GM12874 (cell line): ENCODE results near the gene PHF14.

Experiments used
- CTCF ChIP-seq: IDR thresholded peaks from 2 replicates; pipeline ENCODE4 v1.5.1; 2011; ENCODE audit warnings: low read depth, mild to moderate bottlenecking, control low read depth, low read length, moderate library complexity; ENCODE audit not compliant: insufficient read depth

PHF14 gene

DNA sequence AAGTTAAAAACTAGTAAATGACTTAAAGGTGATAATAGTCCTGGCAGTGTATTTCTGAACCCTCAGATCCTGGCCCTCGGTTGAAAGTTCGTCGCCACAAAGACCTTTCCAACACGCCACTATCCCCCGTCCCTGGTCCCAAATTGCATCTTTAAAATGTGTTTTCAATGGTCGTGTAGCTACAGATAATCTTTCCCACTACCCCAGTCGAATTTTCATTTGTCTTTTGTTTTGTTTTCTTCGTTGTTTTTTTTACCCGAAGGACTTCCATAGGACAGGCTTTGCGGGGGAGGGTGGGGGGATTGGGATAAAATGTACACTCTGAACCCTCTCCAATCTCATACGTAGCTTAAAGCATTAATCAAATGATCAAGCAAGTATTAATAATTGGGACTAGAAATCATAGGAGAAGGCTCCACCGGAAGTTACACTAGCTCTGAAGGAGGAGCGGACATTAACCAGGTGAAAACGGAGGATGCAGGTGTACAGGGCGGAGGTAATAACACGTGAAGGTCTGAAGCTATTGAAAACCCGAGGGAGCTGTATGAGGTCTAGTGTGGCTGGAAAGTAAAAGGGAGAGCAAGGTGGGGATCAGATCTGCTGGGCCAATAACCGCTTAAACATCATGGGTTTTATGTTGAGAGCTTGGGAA lies 32.8 kb upstream of the PHF14 start:
- TF ChIP-seq CTCF, result no peak

- TF ChIP-seq CTCF, result no peak
Observed at GRCh38 chr7:10950494-10950893, 23.2 kb upstream of the PHF14 start.

- TF ChIP-seq CTCF, result no peak
Observed at GRCh38 chr7:10952588-10952987, 21.1 kb upstream of the PHF14 start.

- TF ChIP-seq CTCF, result no peak
Observed at GRCh38 chr7:10956528-10956927, 17.1 kb upstream of the PHF14 start.

GRCh38 chr7:10972174-10972573 lies 1.5 kb upstream of the PHF14 start:
- no peak for TF ChIP-seq CTCF

DNA sequence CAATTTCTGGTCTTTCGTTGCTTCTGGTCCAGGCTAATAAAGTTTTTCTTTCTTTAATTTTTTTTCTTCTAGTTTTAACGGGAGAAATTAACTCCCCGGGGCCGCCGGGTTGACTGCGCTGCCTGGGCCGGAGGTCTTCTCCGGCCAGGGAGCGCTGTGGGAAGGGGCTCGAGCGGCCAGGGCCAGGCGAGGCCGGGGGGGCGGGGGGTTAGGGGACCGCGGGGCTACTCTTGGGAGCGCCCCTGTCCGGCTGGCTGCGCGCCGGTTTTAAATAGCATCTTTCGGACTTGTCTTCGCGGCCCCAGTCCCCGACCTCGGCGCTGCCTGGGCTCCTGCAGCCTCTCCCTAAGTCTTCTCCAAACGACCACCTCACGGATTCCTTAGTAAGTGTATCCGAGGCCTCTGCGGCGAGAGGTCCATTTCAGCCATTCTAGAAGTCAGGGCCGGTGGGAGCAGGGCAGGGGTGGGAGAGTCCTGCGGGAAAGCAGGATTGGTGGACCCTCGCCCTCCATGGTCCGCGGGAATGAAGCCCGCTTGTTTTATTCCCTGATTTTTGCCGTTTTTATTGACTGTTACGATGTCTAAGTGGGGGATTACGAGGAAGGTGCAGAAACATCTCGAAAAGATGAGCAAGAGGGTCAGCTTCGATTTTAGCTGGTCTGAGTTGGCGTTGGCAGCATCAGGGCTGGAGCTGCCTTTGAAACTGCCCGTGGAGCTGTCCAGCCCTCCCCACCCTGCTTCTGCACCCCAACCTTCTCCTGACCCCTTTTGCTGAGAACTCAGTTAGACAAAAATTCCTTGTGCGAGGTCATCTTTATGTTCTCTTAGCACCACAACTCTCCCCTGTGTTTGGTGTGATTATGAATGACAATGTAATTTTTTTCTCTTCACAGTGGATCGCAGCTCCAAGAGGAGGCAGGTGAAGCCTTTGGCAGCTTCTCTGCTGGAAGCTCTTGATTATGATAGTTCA lies 555 bp downstream of the PHF14 start:
- TF ChIP-seq CTCF, result no peak

GRCh38 chr7:10977113-10977512 lies 3.4 kb downstream of the PHF14 start:
- no peak for TF ChIP-seq CTCF
